GM12872 (cell line): ENCODE data around the gene RCOR1.

ENCODE experiments used
- TF ChIP-seq, protein P1 (sequence below): IDR thresholded peaks from 3 replicates; pipeline ENCODE4 v1.5.1; 2011; ENCODE audit warnings: low read depth, mild to moderate bottlenecking, low read length, moderate library complexity; ENCODE audit not compliant: insufficient read depth

Gene RCOR1

GRCh38 chr14:102659797-102660196, 67.3 kb downstream of the RCOR1 start:
- TF ChIP-seq, protein P1, sequence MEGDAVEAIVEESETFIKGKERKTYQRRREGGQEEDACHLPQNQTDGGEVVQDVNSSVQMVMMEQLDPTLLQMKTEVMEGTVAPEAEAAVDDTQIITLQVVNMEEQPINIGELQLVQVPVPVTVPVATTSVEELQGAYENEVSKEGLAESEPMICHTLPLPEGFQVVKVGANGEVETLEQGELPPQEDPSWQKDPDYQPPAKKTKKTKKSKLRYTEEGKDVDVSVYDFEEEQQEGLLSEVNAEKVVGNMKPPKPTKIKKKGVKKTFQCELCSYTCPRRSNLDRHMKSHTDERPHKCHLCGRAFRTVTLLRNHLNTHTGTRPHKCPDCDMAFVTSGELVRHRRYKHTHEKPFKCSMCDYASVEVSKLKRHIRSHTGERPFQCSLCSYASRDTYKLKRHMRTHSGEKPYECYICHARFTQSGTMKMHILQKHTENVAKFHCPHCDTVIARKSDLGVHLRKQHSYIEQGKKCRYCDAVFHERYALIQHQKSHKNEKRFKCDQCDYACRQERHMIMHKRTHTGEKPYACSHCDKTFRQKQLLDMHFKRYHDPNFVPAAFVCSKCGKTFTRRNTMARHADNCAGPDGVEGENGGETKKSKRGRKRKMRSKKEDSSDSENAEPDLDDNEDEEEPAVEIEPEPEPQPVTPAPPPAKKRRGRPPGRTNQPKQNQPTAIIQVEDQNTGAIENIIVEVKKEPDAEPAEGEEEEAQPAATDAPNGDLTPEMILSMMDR = no peak

GRCh38 chr14:102661614-102662013, 69.2 kb downstream of the RCOR1 start:
- TF ChIP-seq, protein P1 = no peak

- TF ChIP-seq, protein P1 = no peak
Observed at GRCh38 chr14:102662636-102663430, 70.4 kb downstream of the RCOR1 start.

DNA sequence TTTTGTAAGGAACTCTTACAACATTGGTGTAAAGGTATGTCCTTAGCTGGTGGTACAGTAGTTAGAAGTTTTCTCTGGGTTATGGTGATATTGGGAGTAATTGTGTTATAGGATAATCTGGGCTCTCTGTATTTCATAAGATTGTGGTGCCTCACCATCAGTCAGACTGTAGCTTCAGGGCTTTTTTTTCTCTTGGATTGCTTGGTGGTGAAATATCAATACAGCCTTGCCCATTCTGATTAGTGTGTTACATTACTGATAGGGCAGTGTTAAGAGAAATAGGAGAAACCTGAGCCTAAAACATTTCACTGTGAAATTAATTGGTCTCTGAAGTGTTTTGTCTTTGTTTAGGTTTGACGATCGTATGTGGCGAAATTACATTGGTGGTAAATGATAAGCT, 71.0 kb downstream of the RCOR1 start:
- TF ChIP-seq, protein P1 = no peak

- TF ChIP-seq, protein P1 = no peak
Observed at GRCh38 chr14:102665621-102666020, 73.2 kb downstream of the RCOR1 start.

DNA sequence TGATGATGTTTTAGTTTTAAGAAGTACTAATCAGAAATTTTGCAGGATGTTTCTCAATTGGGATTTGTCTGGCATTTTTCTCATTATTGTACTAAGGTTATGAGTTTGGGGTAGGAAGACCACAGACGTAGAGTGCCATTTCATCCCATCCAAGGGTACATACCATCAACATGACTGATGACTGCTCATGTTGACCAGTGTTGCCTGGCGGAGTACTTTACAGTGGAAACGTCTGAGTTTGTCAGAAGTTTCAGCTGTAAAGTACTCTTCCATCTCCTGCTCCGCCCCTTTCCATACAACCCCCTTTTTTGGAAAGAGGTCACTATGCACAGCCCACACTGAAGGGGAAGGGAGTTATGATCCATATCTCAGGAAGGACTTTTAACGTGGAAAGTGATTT, 74.2 kb downstream of the RCOR1 start:
- TF ChIP-seq, protein P1 = no peak

DNA sequence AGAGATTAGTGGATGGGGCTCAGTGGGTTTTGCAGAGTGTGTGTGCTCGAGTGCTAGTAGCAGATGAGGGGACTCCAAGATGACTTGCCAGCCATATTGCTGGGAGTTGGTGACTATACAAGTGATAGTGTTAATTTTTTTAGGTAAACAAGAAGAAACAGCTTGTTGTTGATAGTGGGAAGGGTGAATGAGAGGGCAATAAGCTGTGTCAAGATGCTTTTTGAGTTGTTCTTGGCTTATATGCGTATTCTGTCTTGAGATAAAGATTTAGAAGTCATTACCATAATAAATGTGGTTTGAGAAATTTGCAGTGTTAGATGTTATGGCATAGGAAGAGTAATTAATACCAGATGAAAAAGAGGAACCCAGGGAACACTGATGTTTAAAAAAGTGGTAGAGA, 75.3 kb downstream of the RCOR1 start:
- TF ChIP-seq, protein P1 = no peak
